ENCODE results near the gene RALBP1.

The RALBP1 gene

GRCh38 chr18:9552616-9553015, 77.3 kb downstream of the RALBP1 start:
- DNase-seq, result no peak

GRCh38 chr18:9557250-9557943, 82.1 kb downstream of the RALBP1 start:
- no peak for DNase-seq

- DNase-seq, result no peak
Observed at GRCh38 chr18:9558387-9559064, 83.2 kb downstream of the RALBP1 start.

- DNase-seq, result no peak
Observed at GRCh38 chr18:9559253-9559652, 83.9 kb downstream of the RALBP1 start.

- DNase-seq, result no peak
Observed at GRCh38 chr18:9561759-9562158, 86.4 kb downstream of the RALBP1 start.

- DNase-seq, result no peak
Observed at GRCh38 chr18:9562584-9562983, 87.3 kb downstream of the RALBP1 start.

- DNase-seq, result no peak
Observed at GRCh38 chr18:9563331-9563730, 88.0 kb downstream of the RALBP1 start.

GRCh38 chr18:9565407-9565806, 90.1 kb downstream of the RALBP1 start:
- DNase-seq, result no peak

- DNase-seq, result no peak
Observed at GRCh38 chr18:9568186-9568585, 92.9 kb downstream of the RALBP1 start.

GRCh38 chr18:9569178-9569577, 93.9 kb downstream of the RALBP1 start:
- no peak for DNase-seq

GRCh38 chr18:9570255-9570654, 94.9 kb downstream of the RALBP1 start:
- no peak for DNase-seq

- DNase-seq, result no peak
Observed at GRCh38 chr18:9571546-9571945, 96.2 kb downstream of the RALBP1 start.

GRCh38 chr18:9574473-9575115, 99.3 kb downstream of the RALBP1 start:
- DNase-seq, result no peak

GRCh38 chr18:9575558-9575957, 100.2 kb downstream of the RALBP1 start:
- no peak for DNase-seq

- DNase-seq, result no peak
Observed at GRCh38 chr18:9577361-9577760, 102.0 kb downstream of the RALBP1 start.

- no peak for DNase-seq
Observed at GRCh38 chr18:9578306-9578705, 103.0 kb downstream of the RALBP1 start.

GRCh38 chr18:9581667-9582066, 106.4 kb downstream of the RALBP1 start:
- DNase-seq, result no peak

GRCh38 chr18:9586814-9587213, 111.5 kb downstream of the RALBP1 start:
- no peak for DNase-seq
